HepG2 (cell line): ENCODE measurements around the gene CMTR2. TPM values are rescaled to one million over a fixed set of nuclear protein-coding genes. Genes with fewer than 3 reads are reported as not detected.

Source experiments
- ATF5 ChIP-seq: sonication (generic); formaldehyde crosslinking; IDR thresholded peaks from 2 replicates; pipeline ENCODE4 v1.4.0; 2020; ENCODE audit warnings: mild to moderate bottlenecking, low read depth, missing genetic modification reagents
- ESRRA ChIP-seq: sonication (generic); formaldehyde crosslinking; IDR thresholded peaks from 2 replicates; pipeline ENCODE4 v1.5.1; 2020; ENCODE audit warnings: mild to moderate bottlenecking, low read depth, missing genetic modification reagents
- HNRNPK ChIP-seq: fragments of 200-400 bp; formaldehyde crosslinking; IDR thresholded peaks from 2 replicates; pipeline ENCODE4 v1.6.1; 2018; ENCODE audit warnings: low read length, low read depth, moderate library complexity, mild to moderate bottlenecking; ENCODE audit not compliant: poor library complexity, severe bottlenecking
- NFE2L1 ChIP-seq: sonication (generic); formaldehyde crosslinking; IDR thresholded peaks from 2 replicates; pipeline ENCODE4 v1.4.0; 2020; ENCODE audit warnings: missing genetic modification reagents, mild to moderate bottlenecking, borderline replicate concordance
- REXO4 ChIP-seq: sonication (generic); formaldehyde crosslinking; IDR thresholded peaks from 2 replicates; pipeline ENCODE4 v1.8.0; 2022; ENCODE audit warnings: missing genetic modification reagents, mild to moderate bottlenecking, borderline replicate concordance
- STAG1 ChIP-seq: sonication (generic); formaldehyde crosslinking; IDR thresholded peaks from 2 replicates; pipeline ENCODE4 v1.4.0; 2020; ENCODE audit warnings: missing genetic modification reagents
- ZFP41 ChIP-seq: sonication (generic); formaldehyde crosslinking; IDR thresholded peaks from 2 replicates; pipeline ENCODE4 v1.4.0; 2020; ENCODE audit warnings: mild to moderate bottlenecking, missing genetic modification reagents, borderline replicate concordance
- ZNF335 ChIP-seq: sonication (generic); formaldehyde crosslinking; IDR thresholded peaks from 2 replicates; pipeline ENCODE4 v1.4.0; 2020; ENCODE audit warnings: missing genetic modification reagents
- ZNF589 ChIP-seq: sonication (generic); formaldehyde crosslinking; conservative IDR thresholded peaks from 2 replicates; pipeline ENCODE4 v1.8.0; 2022; ENCODE audit warnings: mild to moderate bottlenecking, moderate library complexity, missing genetic modification reagents
- ZNF780A ChIP-seq: sonication (generic); formaldehyde crosslinking; IDR thresholded peaks from 2 replicates; pipeline ENCODE4 v1.8.0; 2022; ENCODE audit warnings: mild to moderate bottlenecking, missing genetic modification reagents, moderate library complexity
- ZNF788 ChIP-seq: sonication (generic); formaldehyde crosslinking; IDR thresholded peaks from 2 replicates; pipeline ENCODE4 v1.5.0; 2020; ENCODE audit warnings: mild to moderate bottlenecking, missing genetic modification reagents, borderline replicate concordance
- polyA plus RNA-seq, 8 experiments: library from polyadenylated mRNA; depleted of rRNA in 3 of 8; stranded (reverse) in 7 of 8; unstranded in 1 of 8; fragments of >200 nt; fragmentation: Illumina TruSeq in 4 of 8; extraction: Trizol in 4 of 8; gene quantifications; 2 replicates each; pipeline versions ENCODE4 v1.2.1 to v1.2.3, GENCODE V29; 2011 to 2016; ENCODE audit warnings: low read depth in 4 of 8, missing spikeins in 1 of 8, mixed read lengths in 1 of 8; ENCODE audit not compliant: insufficient read depth in 1 of 8
- total RNA-seq, 5 experiments: library from RNA; depleted of rRNA; stranded (reverse); fragments of >200 nt; fragmentation: Illumina TruSeq; extraction: Trizol; gene quantifications; 2 replicates each; pipeline ENCODE4 v1.2.3, GENCODE V29; 2016; ENCODE audit warnings: low read depth in 1 of 5
- TF ChIP-seq, protein P1 (sequence below): sonication (generic); formaldehyde crosslinking; IDR thresholded peaks from 2 replicates; pipeline ENCODE4 v1.4.0; 2020; ENCODE audit warnings: missing genetic modification reagents, borderline replicate concordance
- TF ChIP-seq, protein P2 (sequence below), 2 experiments: fragments of 450-650 bp in 1 of 2; sonication (generic) in 1 of 2; formaldehyde crosslinking in 1 of 2; IDR thresholded peaks; 2 replicates each; pipeline versions ENCODE4 v1.6.1 to v1.8.0; 2016 to 2022; ENCODE audit warnings: antibody characterized with exemption in 1 of 2, mild to moderate bottlenecking in 1 of 2, missing genetic modification reagents in 1 of 2

Gene CMTR2
- total and polyA plus RNA-seq, 2 of the 13 experiments (the other 11 are each of a cell fraction or from before 2014, with no cell fraction given), result 15.0 to 19.9 TPM

DNA sequence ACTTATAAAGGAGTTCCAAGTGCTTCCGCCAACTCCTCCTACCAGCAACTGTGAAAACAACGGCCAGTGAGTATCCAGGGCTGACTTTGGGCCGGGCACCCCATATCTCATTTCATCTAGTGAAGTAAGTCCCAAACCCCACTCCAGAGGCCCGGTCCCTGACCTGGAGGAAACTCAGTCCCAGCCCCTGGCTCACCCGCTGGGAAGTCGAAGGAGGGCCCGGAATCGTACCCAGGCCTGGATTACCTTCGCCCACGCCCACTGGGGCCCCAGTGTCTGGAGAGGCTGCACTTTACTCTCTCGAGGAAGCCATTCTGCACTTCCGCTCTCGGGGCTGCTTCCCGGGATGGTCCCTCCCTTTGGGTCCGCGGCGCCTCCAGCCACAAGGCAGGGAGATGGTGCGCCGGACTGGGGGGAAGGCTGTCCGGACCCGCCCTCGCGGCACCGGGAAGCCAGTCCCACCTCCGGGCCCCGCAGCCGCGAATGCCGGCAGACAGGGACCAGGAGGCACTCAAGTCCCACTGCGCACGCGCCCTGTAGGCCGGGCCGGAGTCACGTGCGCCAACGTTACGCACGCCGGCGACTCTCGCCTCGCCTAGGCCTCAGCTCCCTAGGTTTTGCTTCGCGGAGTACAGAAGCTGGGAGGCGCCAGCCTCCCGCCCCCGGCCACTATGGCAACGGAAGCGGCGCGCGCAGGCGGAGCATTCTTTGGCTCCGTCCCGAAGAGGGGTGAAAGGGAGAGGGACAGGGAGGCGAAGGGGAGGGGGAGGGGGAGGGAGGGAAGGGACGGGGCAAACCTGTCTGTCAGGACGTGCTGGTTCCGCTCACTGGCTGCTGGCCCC, at the start of gene CMTR2 (continued):
- TF ChIP-seq ZFP41 (CRISPR knock-in tag) (peak; percentile 96), ZNF589 (CRISPR knock-in tag) (no peak; the same call in 1 of the 2 replicates), ESRRA (CRISPR knock-in tag) (peak; percentile 80; the same call in 1 of the 2 replicates), ZNF335 (CRISPR knock-in tag) (0 out of 2 replicates have a peak, but pooled peaks have one; percentile 18), ZNF780A (CRISPR knock-in tag) (no peak), REXO4 (CRISPR knock-in tag) (no peak), NFE2L1 (CRISPR knock-in tag) (peak; percentile 72; the same call in 1 of the 2 replicates), STAG1 (CRISPR knock-in tag) (0 out of 2 replicates have a peak, but pooled peaks have one; percentile 39), ZNF788 (CRISPR knock-in tag) (peak; percentile 95), HNRNPK (peak; percentile 99), ATF5 (CRISPR knock-in tag) (no peak)
- TF ChIP-seq, protein P1, sequence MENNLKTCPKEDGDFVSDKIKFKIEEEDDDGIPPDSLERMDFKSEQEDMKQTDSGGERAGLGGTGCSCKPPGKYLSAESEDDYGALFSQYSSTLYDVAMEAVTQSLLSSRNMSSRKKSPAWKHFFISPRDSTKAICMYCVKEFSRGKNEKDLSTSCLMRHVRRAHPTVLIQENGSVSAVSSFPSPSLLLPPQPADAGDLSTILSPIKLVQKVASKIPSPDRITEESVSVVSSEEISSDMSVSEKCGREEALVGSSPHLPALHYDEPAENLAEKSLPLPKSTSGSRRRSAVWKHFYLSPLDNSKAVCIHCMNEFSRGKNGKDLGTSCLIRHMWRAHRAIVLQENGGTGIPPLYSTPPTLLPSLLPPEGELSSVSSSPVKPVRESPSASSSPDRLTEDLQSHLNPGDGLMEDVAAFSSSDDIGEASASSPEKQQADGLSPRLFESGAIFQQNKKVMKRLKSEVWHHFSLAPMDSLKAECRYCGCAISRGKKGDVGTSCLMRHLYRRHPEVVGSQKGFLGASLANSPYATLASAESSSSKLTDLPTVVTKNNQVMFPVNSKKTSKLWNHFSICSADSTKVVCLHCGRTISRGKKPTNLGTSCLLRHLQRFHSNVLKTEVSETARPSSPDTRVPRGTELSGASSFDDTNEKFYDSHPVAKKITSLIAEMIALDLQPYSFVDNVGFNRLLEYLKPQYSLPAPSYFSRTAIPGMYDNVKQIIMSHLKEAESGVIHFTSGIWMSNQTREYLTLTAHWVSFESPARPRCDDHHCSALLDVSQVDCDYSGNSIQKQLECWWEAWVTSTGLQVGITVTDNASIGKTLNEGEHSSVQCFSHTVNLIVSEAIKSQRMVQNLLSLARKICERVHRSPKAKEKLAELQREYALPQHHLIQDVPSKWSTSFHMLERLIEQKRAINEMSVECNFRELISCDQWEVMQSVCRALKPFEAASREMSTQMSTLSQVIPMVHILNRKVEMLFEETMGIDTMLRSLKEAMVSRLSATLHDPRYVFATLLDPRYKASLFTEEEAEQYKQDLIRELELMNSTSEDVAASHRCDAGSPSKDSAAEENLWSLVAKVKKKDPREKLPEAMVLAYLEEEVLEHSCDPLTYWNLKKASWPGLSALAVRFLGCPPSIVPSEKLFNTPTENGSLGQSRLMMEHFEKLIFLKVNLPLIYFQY, result peak; percentile 86; the same call in 1 of the 2 replicates
- TF ChIP-seq, protein P2, sequence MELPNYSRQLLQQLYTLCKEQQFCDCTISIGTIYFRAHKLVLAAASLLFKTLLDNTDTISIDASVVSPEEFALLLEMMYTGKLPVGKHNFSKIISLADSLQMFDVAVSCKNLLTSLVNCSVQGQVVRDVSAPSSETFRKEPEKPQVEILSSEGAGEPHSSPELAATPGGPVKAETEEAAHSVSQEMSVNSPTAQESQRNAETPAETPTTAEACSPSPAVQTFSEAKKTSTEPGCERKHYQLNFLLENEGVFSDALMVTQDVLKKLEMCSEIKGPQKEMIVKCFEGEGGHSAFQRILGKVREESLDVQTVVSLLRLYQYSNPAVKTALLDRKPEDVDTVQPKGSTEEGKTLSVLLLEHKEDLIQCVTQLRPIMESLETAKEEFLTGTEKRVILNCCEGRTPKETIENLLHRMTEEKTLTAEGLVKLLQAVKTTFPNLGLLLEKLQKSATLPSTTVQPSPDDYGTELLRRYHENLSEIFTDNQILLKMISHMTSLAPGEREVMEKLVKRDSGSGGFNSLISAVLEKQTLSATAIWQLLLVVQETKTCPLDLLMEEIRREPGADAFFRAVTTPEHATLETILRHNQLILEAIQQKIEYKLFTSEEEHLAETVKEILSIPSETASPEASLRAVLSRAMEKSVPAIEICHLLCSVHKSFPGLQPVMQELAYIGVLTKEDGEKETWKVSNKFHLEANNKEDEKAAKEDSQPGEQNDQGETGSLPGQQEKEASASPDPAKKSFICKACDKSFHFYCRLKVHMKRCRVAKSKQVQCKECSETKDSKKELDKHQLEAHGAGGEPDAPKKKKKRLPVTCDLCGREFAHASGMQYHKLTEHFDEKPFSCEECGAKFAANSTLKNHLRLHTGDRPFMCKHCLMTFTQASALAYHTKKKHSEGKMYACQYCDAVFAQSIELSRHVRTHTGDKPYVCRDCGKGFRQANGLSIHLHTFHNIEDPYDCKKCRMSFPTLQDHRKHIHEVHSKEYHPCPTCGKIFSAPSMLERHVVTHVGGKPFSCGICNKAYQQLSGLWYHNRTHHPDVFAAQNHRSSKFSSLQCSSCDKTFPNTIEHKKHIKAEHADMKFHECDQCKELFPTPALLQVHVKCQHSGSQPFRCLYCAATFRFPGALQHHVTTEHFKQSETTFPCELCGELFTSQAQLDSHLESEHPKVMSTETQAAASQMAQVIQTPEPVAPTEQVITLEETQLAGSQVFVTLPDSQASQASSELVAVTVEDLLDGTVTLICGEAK (IDR thresholded peaks at IDR 0.05), result no peak
- TF ChIP-seq, protein P2 (CRISPR knock-in tag; IDR thresholded peaks at IDR 0.05), result peak; percentile 95
